ENCODE measurements around the gene SLC39A11. TPM values are rescaled to one million over a fixed set of nuclear protein-coding genes. Genes with fewer than 3 reads are reported as not detected.

The SLC39A11 gene
- total RNA-seq, 1 experiment from 2014 or later = 46.4 TPM

GRCh38 chr17:72743037-72743467 is 349.4 kb downstream of the SLC39A11 start (continued):
- TF ChIP-seq CTCF (IDR thresholded peaks at IDR 0.05 in 2 of 3, conservative IDR thresholded peaks at IDR 0.05 in 1 of 3; ENCODE audit: borderline replicate concordance in 1 of 3, insufficient read depth in 1 of 3, low read depth in 2 of 3, low read length in 2 of 3) (no peak), SP1 (IDR thresholded peaks at IDR 0.05; ENCODE audit: low read depth) (no peak), SRF (IDR thresholded peaks at IDR 0.05; ENCODE audit: low read depth) (no peak), YY1 (IDR thresholded peaks at IDR 0.05; ENCODE audit: extremely low read depth, insufficient replicate concordance, low read depth, low read length) (no peak)
- TF ChIP-seq, protein P1, sequence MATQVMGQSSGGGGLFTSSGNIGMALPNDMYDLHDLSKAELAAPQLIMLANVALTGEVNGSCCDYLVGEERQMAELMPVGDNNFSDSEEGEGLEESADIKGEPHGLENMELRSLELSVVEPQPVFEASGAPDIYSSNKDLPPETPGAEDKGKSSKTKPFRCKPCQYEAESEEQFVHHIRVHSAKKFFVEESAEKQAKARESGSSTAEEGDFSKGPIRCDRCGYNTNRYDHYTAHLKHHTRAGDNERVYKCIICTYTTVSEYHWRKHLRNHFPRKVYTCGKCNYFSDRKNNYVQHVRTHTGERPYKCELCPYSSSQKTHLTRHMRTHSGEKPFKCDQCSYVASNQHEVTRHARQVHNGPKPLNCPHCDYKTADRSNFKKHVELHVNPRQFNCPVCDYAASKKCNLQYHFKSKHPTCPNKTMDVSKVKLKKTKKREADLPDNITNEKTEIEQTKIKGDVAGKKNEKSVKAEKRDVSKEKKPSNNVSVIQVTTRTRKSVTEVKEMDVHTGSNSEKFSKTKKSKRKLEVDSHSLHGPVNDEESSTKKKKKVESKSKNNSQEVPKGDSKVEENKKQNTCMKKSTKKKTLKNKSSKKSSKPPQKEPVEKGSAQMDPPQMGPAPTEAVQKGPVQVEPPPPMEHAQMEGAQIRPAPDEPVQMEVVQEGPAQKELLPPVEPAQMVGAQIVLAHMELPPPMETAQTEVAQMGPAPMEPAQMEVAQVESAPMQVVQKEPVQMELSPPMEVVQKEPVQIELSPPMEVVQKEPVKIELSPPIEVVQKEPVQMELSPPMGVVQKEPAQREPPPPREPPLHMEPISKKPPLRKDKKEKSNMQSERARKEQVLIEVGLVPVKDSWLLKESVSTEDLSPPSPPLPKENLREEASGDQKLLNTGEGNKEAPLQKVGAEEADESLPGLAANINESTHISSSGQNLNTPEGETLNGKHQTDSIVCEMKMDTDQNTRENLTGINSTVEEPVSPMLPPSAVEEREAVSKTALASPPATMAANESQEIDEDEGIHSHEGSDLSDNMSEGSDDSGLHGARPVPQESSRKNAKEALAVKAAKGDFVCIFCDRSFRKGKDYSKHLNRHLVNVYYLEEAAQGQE (IDR thresholded peaks at IDR 0.05; ENCODE audit: low read depth) = no peak

- ChIA-PET CTCF (no interaction called here), POLR2A (no interaction called here)
- ATAC-seq = no peak
Measured at GRCh38 chr17:72737151-72737690, 355.3 kb downstream of the SLC39A11 start.

More at GRCh38 chr17:72737151-72737690, 355.3 kb downstream of the SLC39A11 start:
- Histone ChIP-seq H4K20me1 (ENCODE audit: insufficient read depth) (no peaks in the 10 kb centered on the region), H3K4me3 (replicated peaks in 1 of 2; ENCODE audit: low read depth in 1 of 2, low read length in 2 of 2) (no peak overlapping the region), H3K27me3 (ENCODE audit: insufficient read depth, low read length) (no peaks in the 10 kb centered on the region), H3K4me2 (ENCODE audit: low read length) (no peak overlapping the region), H3K36me3 (ENCODE audit: control insufficient read depth in 1 of 2, insufficient read depth in 2 of 2, low read length in 2 of 2) (no peaks in the 10 kb centered on the region), H3K9me2 (ENCODE audit: insufficient read depth) (no peaks in the 10 kb centered on the region), H3K9ac (ENCODE audit: low read length) (no peak overlapping the region), H3K4me1 (ENCODE audit: control insufficient read depth in 1 of 2, insufficient read depth in 2 of 2, low read length in 2 of 2) (no peaks in the 10 kb centered on the region), H2AFZ (ENCODE audit: low read depth, low read length, poor library complexity, severe bottlenecking) (no peak overlapping the region), H3K79me2 (ENCODE audit: insufficient read depth, low read length) (no peaks in the 10 kb centered on the region), H3K9me3 (ENCODE audit: control insufficient read depth in 1 of 2, insufficient read depth in 1 of 2, low read depth in 1 of 2, low read length in 2 of 2) (no peaks in the 10 kb centered on the region), H3K27ac (ENCODE audit: low read depth, low read length) (no peak overlapping the region)
- RAD21 ChIA-PET (ENCODE audit: low non-redundant PET in 1 of 2, low total read pairs in 2 of 2, uncharacterized antibody in 2 of 2, unreplicated experiment in 2 of 2) = no interaction called here
- intact Hi-C loops (cut with micrococcal nuclease) = no loop called here
- TF ChIP-seq, protein P1 (IDR thresholded peaks at IDR 0.05; ENCODE audit: low read depth) = no peak
- TF ChIP-seq ZNF274 (IDR thresholded peaks at IDR 0.05; ENCODE audit: low read depth, low read length) = no peak
- no peak for TF ChIP-seq CEBPB (IDR thresholded peaks at IDR 0.05; ENCODE audit: low read depth)
- no peak for TF ChIP-seq MAX (IDR thresholded peaks at IDR 0.05)
- DNase-seq (ENCODE audit: low read depth, low spot score) = no peak
- no TSS peak for BruUV-seq (replicated peaks)
